ENCODE measurements around the gene COPZ2.
"Not testable (repeated sequence)": the region's sequence is repeated elsewhere in the genome, so short reads cannot be mapped to it uniquely, and the experiment has no call there.

Gene COPZ2

DNA sequence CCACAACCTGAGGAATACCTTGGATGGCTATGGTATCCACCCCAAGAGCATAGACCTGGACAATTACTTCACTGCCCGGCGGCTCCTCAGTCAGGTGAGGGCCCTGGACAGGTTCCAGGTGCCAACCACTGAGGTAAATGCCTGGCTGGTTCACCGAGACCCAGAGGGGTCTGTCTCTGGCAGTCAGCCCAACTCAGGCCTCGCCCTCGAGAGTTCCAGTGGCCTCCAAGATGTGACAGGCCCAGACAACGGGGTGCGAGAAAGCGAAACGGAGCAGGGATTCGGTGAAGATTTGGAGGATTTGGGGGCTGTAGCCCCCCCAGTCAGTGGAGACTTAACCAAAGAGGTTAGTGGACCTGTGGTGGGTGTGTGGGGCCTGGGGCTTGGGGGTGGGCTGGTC, 13.7 kb upstream of the COPZ2 start:
- FAIRE-seq = no peak
- DNase-seq (ENCODE audit: insufficient read length, low spot score) = no peak
- TF ChIP-seq POLR2A (IDR thresholded peaks at IDR 0.05; ENCODE audit: low read depth, low read length) = no peak

DNA sequence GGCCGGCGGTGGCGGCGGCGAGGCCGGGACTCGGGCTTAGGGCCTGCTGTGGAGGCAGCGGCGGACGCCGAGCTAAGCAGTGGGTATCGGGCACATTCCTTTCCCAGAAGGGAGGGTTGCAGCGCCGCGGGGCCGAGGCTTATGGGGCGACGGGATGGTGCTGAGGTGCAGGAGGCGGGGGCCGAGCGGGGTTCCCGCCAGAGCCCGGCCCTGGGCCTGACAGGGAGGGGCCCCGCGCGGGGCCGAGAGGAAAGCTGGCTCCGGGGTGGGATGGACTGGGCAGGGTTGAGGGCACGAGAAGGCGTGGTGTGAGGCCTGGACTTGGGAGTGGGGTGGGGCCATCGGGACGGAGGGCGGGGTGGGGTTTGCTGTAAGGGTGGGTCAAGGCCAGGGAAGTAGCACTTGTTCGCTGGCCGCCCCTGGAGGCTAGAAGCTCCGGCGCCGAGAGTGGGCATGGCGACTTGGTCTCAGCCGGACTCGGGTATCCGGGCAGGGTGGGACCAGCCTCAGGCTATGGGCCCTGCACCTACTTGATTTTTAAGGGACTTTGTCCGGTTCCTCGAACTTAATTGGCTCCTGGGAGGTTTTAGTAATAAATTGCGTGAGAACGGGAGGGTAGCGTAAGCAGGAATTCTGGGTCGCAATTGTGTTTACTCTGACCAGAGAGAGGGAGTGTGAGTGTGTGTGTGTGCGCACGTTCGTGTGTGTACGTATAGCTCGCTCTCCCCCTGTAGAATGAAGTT, 11.0 kb upstream of the COPZ2 start:
- FAIRE-seq = no peak
- peak; percentile 90 for DNase-seq (ENCODE audit: insufficient read length, low spot score)
- peak; percentile 80 for TF ChIP-seq POLR2A (IDR thresholded peaks at IDR 0.05; ENCODE audit: low read depth, low read length)

DNA sequence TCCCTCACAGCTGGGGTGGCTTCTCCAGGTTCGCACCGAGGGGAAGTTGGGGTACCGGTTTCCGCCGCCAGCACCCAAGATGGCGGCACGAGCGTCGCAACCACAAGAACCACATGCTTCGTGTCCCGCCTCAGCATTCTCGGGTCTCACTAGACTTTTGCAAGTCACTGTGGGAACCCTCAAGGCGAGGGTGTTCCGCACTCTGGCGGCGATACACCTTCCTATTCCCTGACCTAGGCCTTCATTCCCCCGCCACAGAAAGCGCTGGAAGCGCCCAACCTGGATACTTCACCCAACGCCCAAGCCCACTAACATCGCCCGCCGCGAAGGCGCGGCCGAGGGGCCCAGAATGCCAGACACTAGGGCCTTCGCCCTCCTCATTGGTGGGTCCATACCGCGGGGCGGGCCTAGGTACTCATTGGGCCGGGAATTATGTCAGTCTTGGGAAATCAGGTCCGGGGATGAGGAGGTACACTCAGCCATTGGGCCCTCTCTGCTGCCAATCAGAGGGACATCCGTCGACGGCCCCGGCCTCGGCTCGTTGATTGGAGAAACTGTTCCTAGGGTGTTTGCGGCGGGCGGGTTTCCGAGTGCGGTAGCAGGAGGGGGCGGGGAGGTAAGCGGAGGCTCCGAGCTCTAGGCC, 10.3 kb upstream of the COPZ2 start, which contains the start of gene NFE2L1:
TSS of gene NFE2L1 (plus strand) at position 619 of the 643 bp plus-strand sequence. CDS start 2,760 bp downstream, outside the sequence.
- TF ChIP-seq POLR2A (IDR thresholded peaks at IDR 0.05; ENCODE audit: low read depth, low read length) = peak; percentile 60; the same call in 1 of the 2 replicates
- FAIRE-seq (peak; percentile 27), DNase-seq (ENCODE audit: insufficient read length, low spot score) (peak; percentile 97)

DNA sequence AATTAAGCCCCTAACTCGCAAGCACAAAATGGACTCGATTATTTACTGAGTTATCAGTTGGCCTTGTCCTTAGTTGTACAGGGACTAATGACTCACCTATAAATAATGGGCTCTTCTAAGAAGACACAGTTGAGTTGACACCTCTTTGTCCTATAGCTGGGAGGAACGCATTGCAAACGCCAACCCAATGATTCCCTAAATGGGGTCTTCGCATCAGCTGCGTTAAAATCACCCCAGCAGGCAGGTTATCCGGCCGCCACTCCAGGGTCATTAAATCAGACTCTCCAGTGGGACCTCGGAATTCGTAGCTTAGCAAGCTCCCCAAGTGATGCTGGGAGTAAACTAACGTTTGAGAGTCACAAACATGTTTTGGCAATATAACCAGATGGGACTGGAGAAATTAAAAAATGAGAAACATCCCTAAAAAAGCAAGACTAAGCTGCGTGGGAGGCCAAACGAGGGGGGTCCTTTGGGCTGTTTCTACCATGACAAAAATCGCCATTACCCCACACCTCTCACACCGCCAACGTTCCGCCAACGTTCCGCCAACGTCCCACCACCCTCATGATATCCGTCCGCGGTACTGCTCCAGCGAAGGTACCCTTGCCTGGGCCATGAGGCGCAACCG, 9.6 kb upstream of the COPZ2 start:
- TF ChIP-seq POLR2A (IDR thresholded peaks at IDR 0.05; ENCODE audit: low read depth, low read length) = peak; percentile 71; the same call in 1 of the 2 replicates
- FAIRE-seq = no peak

DNA sequence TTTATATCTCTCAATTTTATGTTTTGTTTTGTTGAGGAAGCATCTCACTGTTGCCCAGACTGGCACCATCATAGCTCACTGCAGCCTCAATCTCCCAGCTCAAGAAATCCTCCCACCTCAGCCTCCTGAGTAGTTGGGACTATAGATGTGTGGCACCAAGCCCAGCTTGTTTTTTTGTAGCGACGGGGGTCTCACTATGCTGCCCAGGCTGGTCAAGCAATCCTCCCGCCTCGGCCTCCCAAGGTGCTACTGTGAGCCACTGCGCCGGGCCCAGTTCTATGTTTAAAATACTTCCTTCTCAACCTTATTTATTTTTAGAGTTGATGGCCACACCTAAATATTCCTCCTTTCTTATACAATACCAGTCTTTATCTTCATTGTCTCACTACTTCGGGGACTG, 8.7 kb upstream of the COPZ2 start:
- no peak for TF ChIP-seq POLR2A (IDR thresholded peaks at IDR 0.05; ENCODE audit: low read depth, low read length)
- FAIRE-seq (no peak), DNase-seq (ENCODE audit: insufficient read length, low spot score) (no peak)

More for the DNA sequence above, 9.6 kb upstream of the COPZ2 start:
- no peak for DNase-seq (ENCODE audit: insufficient read length, low spot score)

DNA sequence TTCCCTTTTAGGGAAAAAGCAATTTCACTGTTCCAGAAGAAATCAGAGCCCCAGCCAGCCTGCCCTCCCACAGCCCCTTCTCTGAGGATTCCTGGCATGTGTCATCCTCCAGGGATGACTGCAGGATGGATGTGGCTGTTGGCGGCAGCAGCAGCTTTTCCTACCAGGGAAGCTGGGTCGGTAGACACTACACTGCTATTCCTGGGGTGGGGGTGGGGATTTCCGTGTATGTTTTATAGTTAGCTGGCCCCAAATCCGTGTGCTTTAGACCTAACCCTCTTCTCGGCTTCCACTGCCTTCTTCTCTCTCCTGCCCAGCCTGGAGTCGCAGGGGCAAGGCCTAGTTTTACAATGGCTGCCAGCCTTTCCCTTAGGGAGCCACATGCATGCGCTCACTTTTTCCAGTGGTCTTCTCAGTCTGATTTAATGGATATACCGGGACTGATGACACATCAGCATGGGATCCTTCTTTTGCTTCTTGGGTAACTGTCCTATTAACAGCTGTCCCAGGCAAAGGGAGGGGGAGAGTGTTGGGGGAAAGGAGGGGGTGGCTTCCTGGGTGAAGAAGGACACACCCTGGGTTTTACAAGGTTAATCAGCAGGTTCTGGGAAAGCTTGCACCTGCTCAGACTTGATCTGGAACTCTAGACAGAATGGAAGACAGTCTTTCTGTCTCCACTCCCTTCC, 7.9 kb upstream of the COPZ2 start:
- TF ChIP-seq POLR2A (IDR thresholded peaks at IDR 0.05; ENCODE audit: low read depth, low read length) = no peak
- DNase-seq (ENCODE audit: insufficient read length, low spot score) (no peak), FAIRE-seq (no peak)

DNA sequence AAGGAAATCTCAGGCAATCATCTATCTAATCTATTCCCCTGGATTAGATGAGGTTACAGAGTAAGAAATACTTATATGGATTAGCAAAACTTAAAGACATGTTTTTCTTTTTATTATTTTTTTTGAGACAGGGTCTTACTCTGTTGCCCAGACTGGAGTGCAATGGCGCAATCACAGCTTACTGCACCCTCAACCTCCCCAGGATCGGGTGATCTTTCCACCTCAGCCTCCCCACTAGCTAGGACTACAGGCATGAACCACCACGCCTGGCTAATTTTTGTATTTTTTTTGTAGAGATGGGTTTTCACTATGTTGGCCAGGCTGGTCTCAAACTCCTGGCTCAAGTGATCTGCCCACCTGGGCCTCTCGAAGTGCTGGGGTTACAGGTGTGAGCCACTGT, 7.3 kb upstream of the COPZ2 start:
- DNase-seq (ENCODE audit: insufficient read length, low spot score) (no peak), FAIRE-seq (no peak)
- TF ChIP-seq POLR2A (IDR thresholded peaks at IDR 0.05; ENCODE audit: low read depth, low read length) = no peak

DNA sequence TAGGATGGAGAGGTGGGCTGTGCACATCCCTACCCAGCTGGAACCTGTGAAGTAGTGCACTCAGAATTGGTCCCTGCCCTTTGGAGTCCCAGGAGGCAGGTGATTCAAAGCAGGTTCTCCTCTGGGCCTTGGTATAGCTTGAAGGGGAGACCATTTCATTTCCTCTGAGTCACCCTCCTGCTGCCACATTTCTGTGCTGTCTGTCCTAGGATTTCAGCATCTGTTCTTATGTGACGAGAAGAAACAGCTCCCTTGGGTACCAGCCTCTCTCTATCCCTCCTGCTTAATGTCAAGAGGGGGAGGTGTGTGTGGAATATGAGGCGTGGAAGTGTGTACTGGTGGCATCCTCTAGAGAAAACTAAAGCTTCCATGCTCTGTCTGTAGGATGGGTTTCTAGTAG, 5.6 kb upstream of the COPZ2 start:
- DNase-seq (ENCODE audit: insufficient read length, low spot score) = no peak
- FAIRE-seq = no peak
- TF ChIP-seq POLR2A (IDR thresholded peaks at IDR 0.05; ENCODE audit: low read depth, low read length) = no peak

DNA sequence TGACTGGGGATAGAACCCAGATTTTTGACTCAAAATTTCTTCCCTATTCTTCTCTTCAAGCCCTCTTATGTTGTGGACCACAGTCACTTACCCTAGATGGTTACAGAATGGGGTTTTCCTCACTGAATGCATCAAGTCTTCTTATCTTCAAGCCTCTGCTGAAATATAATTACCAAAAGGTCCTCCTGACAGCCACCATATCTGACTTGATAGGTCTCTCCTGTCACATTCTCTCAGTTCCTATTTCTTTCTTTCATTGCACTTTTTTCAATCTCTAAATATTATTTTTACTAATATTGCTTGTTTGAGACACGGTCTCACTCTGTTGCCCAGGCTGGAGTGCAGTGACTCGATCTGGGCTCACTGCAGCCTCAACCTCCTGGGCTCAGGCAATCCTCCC, 1.1 kb upstream of the COPZ2 start:
- FAIRE-seq = no peak
- TF ChIP-seq POLR2A (IDR thresholded peaks at IDR 0.05; ENCODE audit: low read depth, low read length) = no peak
- no peak for DNase-seq (ENCODE audit: insufficient read length, low spot score)

DNA sequence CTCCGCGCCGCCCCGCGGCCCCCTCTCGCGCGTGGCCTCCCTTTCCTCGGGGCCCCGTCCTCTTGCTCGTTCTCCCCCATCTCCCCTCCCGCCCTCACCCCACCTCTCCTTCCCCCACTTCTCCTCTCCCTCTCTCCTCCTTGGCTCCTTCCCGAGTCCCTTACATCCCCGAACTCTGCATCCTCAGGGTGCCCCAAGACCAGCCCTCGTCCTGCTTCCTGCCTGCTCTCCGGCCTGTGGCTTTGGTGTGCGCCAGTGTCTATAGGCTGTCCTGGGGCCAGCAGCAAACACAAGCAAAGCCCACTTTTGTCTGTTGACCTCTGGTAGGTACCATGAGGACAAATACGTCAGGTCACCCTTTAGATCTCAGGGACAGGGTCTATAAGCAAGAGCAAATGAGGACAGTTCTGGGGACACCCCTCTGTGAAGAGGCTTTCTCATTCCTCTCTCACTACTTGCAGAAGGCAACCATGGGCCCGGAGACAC, 284 bp upstream of the COPZ2 start:
- TF ChIP-seq POLR2A (IDR thresholded peaks at IDR 0.05; ENCODE audit: low read depth, low read length) = no peak; the same call in 1 of the 2 replicates
- DNase-seq (ENCODE audit: insufficient read length, low spot score) = no peak
- FAIRE-seq = no peak

DNA sequence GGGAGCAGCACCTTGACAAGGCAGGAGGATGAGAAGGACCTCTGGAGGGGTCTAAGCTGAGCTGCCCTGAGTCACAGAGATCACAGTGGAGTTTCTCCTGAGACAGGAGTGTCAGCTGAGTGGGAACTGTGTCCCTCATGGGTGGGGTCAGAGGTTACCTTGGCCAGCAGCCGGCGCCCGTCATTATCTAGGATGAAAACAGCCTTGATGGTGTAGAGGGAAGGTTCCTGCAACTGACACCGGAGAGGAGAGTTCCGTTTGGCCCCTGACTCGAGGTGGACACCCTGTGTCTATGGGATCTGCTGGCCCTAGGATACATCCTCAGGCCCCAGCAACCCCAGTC, 933 bp downstream of the COPZ2 start:
- no peak for TF ChIP-seq POLR2A (IDR thresholded peaks at IDR 0.05; ENCODE audit: low read depth, low read length)
- no peak for FAIRE-seq

DNA sequence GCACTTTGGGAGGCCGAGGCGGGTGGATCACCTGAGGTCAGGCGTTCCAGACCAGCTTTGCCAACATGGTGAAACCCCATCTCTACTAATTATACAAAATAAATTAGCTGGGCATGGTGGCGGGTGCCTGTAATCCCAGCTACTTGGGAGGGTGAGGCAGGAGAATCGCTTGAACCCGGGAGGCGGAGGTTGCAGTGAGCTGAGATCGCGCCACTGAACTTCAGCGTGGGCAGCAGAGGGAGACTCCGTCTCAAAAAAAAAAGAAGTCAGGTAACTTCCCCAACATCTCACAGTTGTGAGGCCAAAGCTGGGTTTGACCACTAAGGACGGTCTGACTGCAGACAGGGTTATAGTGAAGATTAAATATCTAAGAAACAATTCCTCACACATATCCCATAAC, 2.9 kb downstream of the COPZ2 start:
- FAIRE-seq; DNase-seq (ENCODE audit: insufficient read length, low spot score): not testable (repeated sequence)

More for the DNA sequence above, 933 bp downstream of the COPZ2 start:
- DNase-seq (ENCODE audit: insufficient read length, low spot score) = no peak

DNA sequence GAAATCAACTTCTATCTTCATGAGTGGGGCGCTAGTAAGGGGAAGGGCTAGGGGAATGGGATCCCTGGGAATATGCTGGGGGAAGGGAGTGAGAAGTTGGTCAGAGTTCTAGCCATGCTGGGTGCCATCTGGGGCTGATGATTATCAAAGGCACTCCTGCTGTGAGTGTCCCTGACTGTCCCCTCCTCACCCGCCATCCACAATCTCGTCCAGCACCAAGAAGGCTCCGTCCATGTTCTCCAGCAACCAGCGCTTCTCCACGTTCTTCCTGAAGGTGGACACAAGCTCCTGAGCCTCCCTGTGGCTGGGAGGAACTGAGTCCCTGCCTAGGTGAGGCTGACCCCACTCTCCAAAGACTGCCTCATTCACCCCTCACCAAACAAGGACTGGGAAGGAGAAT, 5.6 kb downstream of the COPZ2 start:
- FAIRE-seq (no peak), DNase-seq (ENCODE audit: insufficient read length, low spot score) (no peak)
- TF ChIP-seq POLR2A (IDR thresholded peaks at IDR 0.05; ENCODE audit: low read depth, low read length) = no peak

DNA sequence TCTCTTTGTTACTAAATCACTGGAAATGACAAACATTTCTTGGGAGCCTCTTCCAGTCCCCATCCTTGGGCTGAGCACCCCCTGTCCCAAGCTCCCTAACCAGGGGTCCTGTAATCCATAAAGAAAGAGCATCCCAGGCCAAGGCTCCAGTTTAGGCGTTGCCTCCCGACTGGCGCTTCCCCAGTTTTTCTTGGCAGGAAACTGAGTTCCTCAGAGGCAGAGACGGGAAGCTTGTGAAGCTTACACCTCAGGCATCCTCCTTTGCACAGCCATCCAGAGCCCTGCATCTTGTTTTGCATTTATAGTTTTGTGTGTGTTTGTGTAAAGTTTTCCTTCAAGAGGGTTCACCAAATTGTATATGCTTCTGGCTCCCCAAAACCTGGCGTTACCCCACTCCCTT, 7.1 kb downstream of the COPZ2 start:
- no peak for TF ChIP-seq POLR2A (IDR thresholded peaks at IDR 0.05; ENCODE audit: low read depth, low read length)
- no peak for FAIRE-seq
- no peak for DNase-seq (ENCODE audit: insufficient read length, low spot score)

Data from H54 (cell line).